Heart left ventricle (tissue), 13 donors: Measurements from ENCODE around the gene TIGD4.

ENCODE experiments used
- CTCF ChIP-seq, 12 donors: fragments of 200-600 bp; sonication (generic) in 4 of 12; IDR thresholded peaks; one replicate each; pipeline versions ENCODE4 v1.5.0 to v1.8.0; 2018 to 2022; ENCODE audit warnings: antibody characterized with exemption in 12 of 12, mild to moderate bottlenecking in 5 of 12
- POLR2A ChIP-seq, 2 donors: fragments of 450-650 bp; IDR thresholded peaks; one replicate each; pipeline ENCODE4 v1.6.1; 2017; ENCODE audit warnings: antibody characterized with exemption in 2 of 2, mild to moderate bottlenecking in 2 of 2, moderate library complexity in 2 of 2
- donor health status: ischemic (EF 13 %, LVEDD 7.1; RV severe dilation, severe dysfunction).
- donor health status: DM: no; HTN: yes; CAD: no.
- donor health status: DM: no; HTN: no; CAD: no.
- donor health status: ischemic (EF 25% LVEDD 6.9; RV normal size, moderate dysfunction).
- donor health status: ischemic (EF 25% LVEDD 5.7; RV mildly dilated, moderate dysfunction).
- donor health status: ischemic (EF 35%, LVEDD 5.7; RV mildly dilated, moderate dysfunction).
- donor health status: nonischemic (EF 11% LVEDD 7.7; RV severe dilation, severe dysfunction).
- donor health status: DM: yes; HTN: yes; CAD: no.
- donor health status: PGD.
- donor health status: ischemic (EF 29% LVEDD 5.4; RV normal size, mild dysfunction).
- donor health status: nonischemic (EF 23%, LVEDD 6.1; RV moderate dilation, normal function).

DNA sequence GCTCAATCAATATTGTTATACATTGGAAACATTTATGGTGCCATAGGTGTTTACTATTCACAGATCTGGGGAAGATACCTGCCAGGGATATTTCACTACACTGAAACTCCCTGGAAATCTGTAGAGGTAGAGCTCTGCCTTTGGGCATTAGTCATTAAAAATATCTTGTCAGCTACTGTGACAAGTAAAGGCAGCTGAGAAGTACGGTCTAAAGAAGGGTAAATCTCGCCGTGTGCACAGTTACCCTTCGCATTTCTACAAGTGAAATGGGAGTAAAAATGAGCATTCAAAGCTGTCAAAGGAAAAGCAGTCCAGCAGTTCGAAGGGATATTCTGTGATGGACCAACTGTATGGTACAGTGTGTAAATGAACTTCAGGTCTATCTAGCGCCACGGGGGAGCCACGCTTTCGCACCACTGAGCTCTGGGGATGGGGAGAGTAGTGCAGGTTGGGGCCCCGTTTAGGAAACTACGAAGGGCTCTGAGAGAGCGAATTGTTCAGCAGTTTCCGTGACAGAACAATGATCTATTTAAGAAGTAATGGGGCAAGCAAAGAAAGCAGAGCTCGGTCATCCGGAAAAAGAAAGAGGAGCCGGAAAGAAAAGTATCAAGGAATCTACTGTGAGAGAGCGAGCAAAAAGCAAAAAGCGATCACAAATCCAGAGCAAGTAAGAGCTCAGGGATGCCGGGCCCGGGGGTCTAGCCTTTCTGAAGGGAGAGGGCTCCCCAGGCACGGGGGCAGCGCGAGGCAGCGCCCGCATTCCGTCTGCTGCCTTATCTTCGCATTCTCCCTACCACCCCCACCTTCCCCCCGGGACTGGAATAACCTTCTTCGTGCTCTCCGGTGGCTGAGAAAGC, 646 bp downstream of the TIGD4 start:
- TF ChIP-seq CTCF (IDR thresholded peaks at IDR 0.05) (no peak), POLR2A (IDR thresholded peaks at IDR 0.05) (no peak)
